H1 (cell line): Measurements from ENCODE around the gene MZT2A.
"Not testable (repeated sequence)": the region's sequence is repeated elsewhere in the genome, so short reads cannot be mapped to it uniquely, and the experiment has no call there.

Experiments used
- ATF2 ChIP-seq: IDR thresholded peaks from 2 replicates; pipeline ENCODE4 v1.6.1; 2012; ENCODE audit warnings: low read length, inconsistent platforms
- CTCF ChIP-seq, 3 experiments: IDR thresholded peaks; 1 replicate in 2 of 3; 2 replicates in 1 of 3; pipeline versions ENCODE4 v1.5.1 to v1.6.1; 2011; ENCODE audit warnings: low read length in 3 of 3, mild to moderate bottlenecking in 3 of 3, inconsistent platforms in 2 of 3, low read depth in 1 of 3, moderate library complexity in 1 of 3; ENCODE audit not compliant: insufficient read depth in 1 of 3; ENCODE audit errors: control extremely low read depth in 1 of 3
- EZH2 ChIP-seq: fragments of 200-600 bp; sonication (generic); IDR thresholded peaks from 2 replicates; pipeline ENCODE4 v1.7.1; 2012; ENCODE audit warnings: low read depth, mild to moderate bottlenecking, moderate library complexity, low read length, inconsistent platforms; ENCODE audit not compliant: severe bottlenecking
- MAX ChIP-seq: IDR thresholded peaks from 2 replicates; pipeline ENCODE4 v1.6.1; 2012; ENCODE audit warnings: inconsistent platforms
- POLR2AphosphoS5 ChIP-seq: IDR thresholded peaks from 2 replicates; pipeline ENCODE4 v1.6.1; 2011; ENCODE audit warnings: low read depth, low read length
- SIRT6 ChIP-seq: IDR thresholded peaks from one replicate; pipeline ENCODE4 v1.7.1; 2012; ENCODE audit warnings: low read length, inconsistent platforms
- SIX5 ChIP-seq: IDR thresholded peaks from 2 replicates; pipeline ENCODE4 v1.6.1; 2011; ENCODE audit warnings: mild to moderate bottlenecking, low read depth, low read length

- TF ChIP-seq SIRT6; SIX5; ATF2; EZH2; CTCF (IDR thresholded peaks at IDR 0.05; ENCODE audit: control extremely low read depth in 1 of 3, insufficient read depth in 1 of 3, low read depth in 1 of 3, low read length in 3 of 3); MAX; POLR2AphosphoS5: not testable (repeated sequence)
These were observed 51.3 kb downstream of the MZT2A start for GRCh38 chr2:131440742-131441468.
